ENCODE measurements around the gene RAB3D. TPM values are rescaled to one million over a fixed set of nuclear protein-coding genes. Genes with fewer than 3 reads are reported as not detected.
A peak's percentile ranks its signal among the peaks of the same experiment; 100 is the strongest.

Gene RAB3D
- total RNA-seq, 1 donor from 2014 or later: 33.9 TPM

- TF ChIP-seq CTCF (IDR thresholded peaks at IDR 0.05) (no peak), POLR2AphosphoS5 (IDR thresholded peaks at IDR 0.05; ENCODE audit: insufficient read depth in 1 of 2, low read depth in 1 of 2) (no peak), POLR2A (IDR thresholded peaks at IDR 0.05) (no peak)
- H3K27ac ChIP-seq: no peak overlapping the region
- peaks cover 0 to 85% of the 10 kb centered on the region in 2 donors for H3K36me3 ChIP-seq
- no peaks in the 10 kb centered on the region for H3K4me1 ChIP-seq
- no peaks in the 10 kb centered on the region for H3K27me3 ChIP-seq
- DNase-seq (ENCODE audit: extremely low spot score in 2 of 2): no peak
- no peaks in the 10 kb centered on the region for H3K9me3 ChIP-seq
- H3K4me3 ChIP-seq: no peak overlapping the region
- intact Hi-C loops (cut with DNase I): no loop called here
Measured at GRCh38 chr19:11331502-11331901, 8.0 kb downstream of the RAB3D start.

GRCh38 chr19:11330127-11330526, 9.3 kb downstream of the RAB3D start:
- Histone ChIP-seq H3K27ac (no peak overlapping the region), H3K9me3 (no peaks in the 10 kb centered on the region), H3K36me3 (peaks cover 0 to 78% of the 10 kb centered on the region in 2 donors), H3K27me3 (no peaks in the 10 kb centered on the region), H3K4me3 (no peak overlapping the region), H3K4me1 (peaks cover 3% of the 10 kb centered on the region)
- DNase-seq (ENCODE audit: extremely low spot score in 2 of 2): no peak
- TF ChIP-seq POLR2A (IDR thresholded peaks at IDR 0.05) (no peak), CTCF (IDR thresholded peaks at IDR 0.05) (no peak), POLR2AphosphoS5 (IDR thresholded peaks at IDR 0.05; ENCODE audit: insufficient read depth in 1 of 2, low read depth in 1 of 2) (no peak)
- intact Hi-C loops (cut with DNase I): no loop called here

- no peak for DNase-seq (ENCODE audit: extremely low spot score in 2 of 2)
- Histone ChIP-seq H3K4me3 (no peak overlapping the region), H3K27ac (peak overlapping the region; percentile 84), H3K36me3 (peaks cover 0 to 40% of the 10 kb centered on the region in 2 donors), H3K27me3 (no peaks in the 10 kb centered on the region), H3K4me1 (peaks cover 26% of the 10 kb centered on the region), H3K9me3 (no peaks in the 10 kb centered on the region)
- intact Hi-C loops (cut with DNase I): no loop called here
- TF ChIP-seq CTCF (IDR thresholded peaks at IDR 0.05): no peak
- TF ChIP-seq POLR2AphosphoS5 (IDR thresholded peaks at IDR 0.05; ENCODE audit: insufficient read depth in 1 of 2, low read depth in 1 of 2): no peak
- no peak for TF ChIP-seq POLR2A (IDR thresholded peaks at IDR 0.05)
Measured at GRCh38 chr19:11325544-11325943, 13.9 kb downstream of the RAB3D start.

GRCh38 chr19:11324748-11325389, 14.6 kb downstream of the RAB3D start:
- peaks cover 0 to 34% of the 10 kb centered on the region in 2 donors for H3K36me3 ChIP-seq
- TF ChIP-seq CTCF (IDR thresholded peaks at IDR 0.05): no peak
- no peak for TF ChIP-seq POLR2AphosphoS5 (IDR thresholded peaks at IDR 0.05; ENCODE audit: insufficient read depth in 1 of 2, low read depth in 1 of 2)
- TF ChIP-seq POLR2A (IDR thresholded peaks at IDR 0.05): no peak
- intact Hi-C loops (cut with DNase I): no loop called here
- H3K4me3 ChIP-seq: no peak overlapping the region
- H3K27ac ChIP-seq: peak overlapping the region; percentile 84
- no peak for DNase-seq (ENCODE audit: extremely low spot score in 2 of 2)
- peaks cover 26% of the 10 kb centered on the region for H3K4me1 ChIP-seq
- H3K9me3 ChIP-seq: no peaks in the 10 kb centered on the region
- no peaks in the 10 kb centered on the region for H3K27me3 ChIP-seq

- Histone ChIP-seq H3K27me3 (no peaks in the 10 kb centered on the region), H3K9me3 (no peaks in the 10 kb centered on the region), H3K4me1 (peaks cover 26% of the 10 kb centered on the region), H3K4me3 (peak overlapping the region in 1 of 2 donors; percentile 9), H3K36me3 (peaks cover 0 to 27% of the 10 kb centered on the region in 2 donors), H3K27ac (peak overlapping the region; percentile 84)
- TF ChIP-seq POLR2AphosphoS5 (IDR thresholded peaks at IDR 0.05; ENCODE audit: insufficient read depth in 1 of 2, low read depth in 1 of 2) (peak; percentile 83 to 94), POLR2A (IDR thresholded peaks at IDR 0.05) (no peak)
- DNase-seq (ENCODE audit: extremely low spot score in 2 of 2): peak in 1 of 2 donors; percentile 98
- intact Hi-C loops (cut with DNase I): no loop called here
Measured at GRCh38 chr19:11324079-11324661, 15.3 kb downstream of the RAB3D start.

Measured in vagina (tissue), 2 donors.